Natural killer cell (primary cell): ENCODE data around the gene ARHGAP44. TPM values are rescaled to one million over a fixed set of nuclear protein-coding genes. Genes with fewer than 3 reads are reported as not detected.

Experiments
- ATAC-seq, 3 donors: fragments of 150-1000 bp in 2 of 3; fragments of 200-7000 bp in 1 of 3; cut with Tn5 transposase; 1 replicate in 1 of 3; 2 replicates in 2 of 3; pipeline ENCODE4 v1.10.0; 2021; ENCODE audit warnings: mild to moderate bottlenecking in 2 of 3, moderate library complexity in 2 of 3
- DNase-seq, 2 donors: peaks; one replicate each; pipeline versions ENCODE4 v3.0.0 to v3.0.0-alpha.2; 2013 to 2021; ENCODE audit warnings: mixed read lengths in 1 of 2
- H3K27ac ChIP-seq: one replicate; pipeline ENCODE4 v1.5.1; 2013; ENCODE audit warnings: mild to moderate bottlenecking, low read length
- H3K27me3 ChIP-seq: one replicate; pipeline ENCODE4 v1.6.1; 2013; ENCODE audit warnings: low read length; ENCODE audit not compliant: control insufficient read depth, insufficient read depth
- H3K36me3 ChIP-seq: one replicate; pipeline ENCODE4 v1.6.1; 2013; ENCODE audit warnings: low read length; ENCODE audit not compliant: control insufficient read depth, insufficient read depth
- H3K4me1 ChIP-seq: one replicate; pipeline ENCODE4 v1.6.1; 2013; ENCODE audit warnings: low read length; ENCODE audit not compliant: control insufficient read depth, insufficient read depth
- H3K4me3 ChIP-seq: one replicate; pipeline ENCODE4 v1.5.1; 2013; ENCODE audit warnings: low read length
- H3K9me3 ChIP-seq: one replicate; pipeline ENCODE4 v1.6.1; 2013; ENCODE audit warnings: low read length; ENCODE audit not compliant: control insufficient read depth, insufficient read depth
- H3K27ac Mint-ChIP-seq, 2 donors: one replicate each; pipeline ENCODE4 v1.8.0; 2022; ENCODE audit warnings: mild to moderate bottlenecking in 2 of 2, mixed read lengths in 2 of 2, moderate library complexity in 1 of 2
- H3K27me3 Mint-ChIP-seq, 2 donors: one replicate each; pipeline ENCODE4 v1.8.0; 2022; ENCODE audit warnings: low read depth in 2 of 2, mixed read lengths in 2 of 2
- H3K36me3 Mint-ChIP-seq: one replicate; pipeline ENCODE4 v1.8.0; 2022; ENCODE audit warnings: mixed read lengths
- H3K4me1 Mint-ChIP-seq, 2 donors: one replicate each; pipeline ENCODE4 v1.8.0; 2022; ENCODE audit warnings: mixed read lengths in 2 of 2
- H3K4me3 Mint-ChIP-seq: one replicate; pipeline ENCODE4 v1.8.0; 2022; ENCODE audit warnings: mild to moderate bottlenecking, moderate library complexity, mixed read lengths
- H3K9me3 Mint-ChIP-seq, 2 donors: one replicate each; pipeline ENCODE4 v1.8.0; 2022; ENCODE audit warnings: mixed read lengths in 2 of 2
- CTCF ChIP-seq: fragments of 200-600 bp; IDR thresholded peaks from one replicate; pipeline ENCODE4 v1.8.0; 2022; ENCODE audit warnings: antibody characterized with exemption
- WGBS: methylation state at CpG from one replicate; pipeline ENCODE4 v1.1.7; 2013; ENCODE audit warnings: missing lambda C conversion rate; ENCODE audit not compliant: insufficient coverage; 5-methylcytosine and 5-hydroxymethylcytosine counted together
- intact Hi-C: fragments of 100-400 bp; cut with micrococcal nuclease; formaldehyde crosslinking; loops from one replicate; pipeline ENCODE4 v1.14.2; 2022
- total RNA-seq, 4 donors: library from RNA; stranded (reverse); fragments of 120-200 nt in 1 of 4; gene quantifications; one replicate each; pipeline versions ENCODE4 v1.2.3 to v1.2.4, GENCODE V29; 2013 to 2022

Gene ARHGAP44
- total RNA-seq, result not detected
- total RNA-seq (2013), result 0.34 TPM

- no peak within 1 kb of the TSS for H3K27ac Mint-ChIP-seq
Observed at GRCh38 chr17:12789481-12790248, at the start of gene ARHGAP44. Gene ARHGAP44 (plus strand): TSS chr17:12789498. CDS start chr17:12789839, 341 bp downstream.

DNA sequence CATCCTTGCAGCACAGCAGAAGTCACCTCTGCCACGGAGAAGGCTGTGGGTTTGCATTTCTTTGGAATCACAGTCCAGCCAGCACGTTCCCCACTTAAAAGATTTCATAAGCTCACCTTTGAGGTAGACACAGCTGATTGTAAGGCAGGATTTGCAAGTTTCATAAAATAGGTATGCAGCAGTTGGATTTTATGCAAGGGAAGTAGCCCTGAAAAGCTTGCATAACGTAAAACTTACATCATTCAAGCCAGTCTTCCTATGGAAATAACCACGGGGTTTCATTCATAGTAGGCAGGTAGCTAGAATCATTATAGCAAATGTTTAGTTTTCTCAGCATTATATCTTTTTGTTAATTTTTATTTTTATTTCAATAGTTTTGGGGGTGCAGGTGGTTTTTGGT lies 49.8 kb upstream of the ARHGAP44 start:
- Histone ChIP-seq H3K4me3 (no peak overlapping the region), H3K9me3 (no peaks in the 10 kb centered on the region), H3K36me3 (no peaks in the 10 kb centered on the region), H3K27me3 (no peaks in the 10 kb centered on the region), H3K4me1 (no peaks in the 10 kb centered on the region), H3K27ac (no peak overlapping the region)
- peaks cover 0 to 2% of the 10 kb centered on the region in 2 donors for H3K9me3 Mint-ChIP-seq
- H3K27ac Mint-ChIP-seq, result no peak overlapping the region
- no peaks in the 10 kb centered on the region for H3K4me1 Mint-ChIP-seq
- DNase-seq (no peak), ATAC-seq (no peak)
- TF ChIP-seq CTCF, result no peak
- intact Hi-C loops, result no loop called here
- no peak overlapping the region for H3K4me3 Mint-ChIP-seq
- 72% methylated on average over 3 of the region's 4 CpGs for WGBS
- H3K36me3 Mint-ChIP-seq, result no peaks in the 10 kb centered on the region
- H3K27me3 Mint-ChIP-seq, result no peaks in the 10 kb centered on the region

More at GRCh38 chr17:12789481-12790248, at the start of gene ARHGAP44:
- DNase-seq (no peak), ATAC-seq (peak in 1 of 3 donors; percentile 10)
- WGBS, result under 1% methylated on average over 86 of the region's 86 CpGs
- Mint-ChIP-seq H3K36me3 (no peaks in the 10 kb centered on the region), H3K4me3 (peak within 1 kb of the TSS; percentile 40), H3K9me3 (peaks cover 0 to 5% of the 10 kb centered on the region in 2 donors), H3K27me3 (peaks cover 15 to 27% of the 10 kb centered on the region in 2 donors), H3K4me1 (peaks cover 0 to 8% of the 10 kb centered on the region in 2 donors)
- Histone ChIP-seq H3K36me3 (no peaks in the 10 kb centered on the region), H3K27me3 (peaks cover 4% of the 10 kb centered on the region), H3K27ac (no peak within 1 kb of the TSS), H3K9me3 (no peaks in the 10 kb centered on the region), H3K4me1 (no peaks in the 10 kb centered on the region), H3K4me3 (no peak within 1 kb of the TSS)
- no peak for TF ChIP-seq CTCF
- intact Hi-C loops, result no loop called here

DNA sequence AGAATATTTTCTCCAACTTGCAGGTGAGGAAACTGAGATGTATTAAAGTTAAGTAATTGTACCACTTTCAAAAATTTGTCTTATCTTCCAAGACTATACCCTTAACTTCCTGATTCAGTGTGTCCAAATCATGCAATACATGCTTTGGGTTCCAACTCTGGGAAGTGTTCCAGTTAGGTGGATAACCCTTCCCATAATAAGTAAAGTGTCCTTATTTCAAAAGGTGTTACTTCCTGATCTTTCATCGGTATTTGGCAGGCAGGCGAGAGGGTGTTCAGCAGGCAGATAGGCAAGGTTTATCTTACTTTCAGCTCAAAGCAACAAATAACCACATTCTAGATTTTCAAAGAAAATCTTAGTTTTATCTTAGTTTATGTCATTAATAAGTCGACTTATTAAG lies 46.3 kb upstream of the ARHGAP44 start:
- intact Hi-C loops, result no loop called here
- peaks cover 2% of the 10 kb centered on the region in 2 donors for H3K9me3 Mint-ChIP-seq

More for the DNA sequence above, 46.3 kb upstream of the ARHGAP44 start:
- no peaks in the 10 kb centered on the region for H3K4me1 Mint-ChIP-seq
- H3K4me3 ChIP-seq, result no peak overlapping the region
- no peaks in the 10 kb centered on the region for H3K27me3 ChIP-seq
- ATAC-seq (no peak), DNase-seq (no peak)
- no peak overlapping the region for H3K4me3 Mint-ChIP-seq
- no peaks in the 10 kb centered on the region for H3K4me1 ChIP-seq
- no peaks in the 10 kb centered on the region for H3K9me3 ChIP-seq
- no peak overlapping the region for H3K27ac ChIP-seq
- no peaks in the 10 kb centered on the region for H3K36me3 Mint-ChIP-seq
- 88% methylated on average over 2 of the region's 3 CpGs for WGBS
- no peaks in the 10 kb centered on the region for H3K36me3 ChIP-seq
- no peak for TF ChIP-seq CTCF
- H3K27ac Mint-ChIP-seq, result no peak overlapping the region
- H3K27me3 Mint-ChIP-seq, result peaks cover 0 to 3% of the 10 kb centered on the region in 2 donors
